Endometrial microvascular endothelial cells (primary cell): ENCODE measurements around the gene METTL17. TPM values are rescaled to one million over a fixed set of nuclear protein-coding genes. Genes with fewer than 3 reads are reported as not detected.

Experiments
- in situ Hi-C: cut with HindIII; loops from 2 replicates; pipeline ENCODE4 v1.10.0; 2017; ENCODE audit warnings: low sequenced_read_pairs, low pct_unique_long_range_greater_than_20kb; ENCODE audit errors: inconsistent ontology term
- total RNA-seq: library from RNA; depleted of rRNA; stranded (reverse); fragments of >200 nt; gene quantifications from one replicate; pipeline ENCODE4 v1.2.3, GENCODE V29; 2015; ENCODE audit errors: inconsistent ontology term

METTL17 gene
- total RNA-seq, 1 donor from 2014 or later, result 57.2 TPM

DNA sequence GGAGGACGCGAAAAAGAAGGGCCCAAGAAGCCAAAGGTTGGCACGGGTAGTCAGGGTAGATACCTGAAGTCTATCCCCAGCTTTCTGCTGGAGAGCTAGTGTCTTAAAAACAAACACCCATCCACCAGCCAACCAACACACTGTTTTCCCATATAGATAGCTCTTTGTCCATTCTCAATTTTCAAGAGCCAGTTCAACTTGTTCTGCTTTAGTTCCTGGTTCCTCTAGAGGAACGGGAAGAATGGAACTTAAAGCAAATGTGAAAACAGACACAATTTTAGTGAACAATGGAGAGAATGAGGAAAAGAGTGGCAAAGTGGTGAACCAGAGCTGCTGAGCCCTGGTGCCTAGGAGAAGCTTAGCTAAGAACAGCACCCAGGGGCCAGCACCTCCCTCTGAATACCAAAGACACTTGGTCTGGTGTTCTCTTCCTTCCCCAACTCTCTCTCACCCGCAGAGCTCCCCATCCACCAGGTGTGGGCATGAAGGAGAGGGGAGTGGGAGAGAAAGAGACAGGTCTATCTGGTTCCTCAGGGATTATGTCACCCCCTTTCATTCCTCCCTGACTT lies 31.3 kb downstream of the METTL17 start:
- in situ Hi-C loops, result no loop called here

- in situ Hi-C loops, result no loop called here
These were observed 32.9 kb downstream of the METTL17 start for GRCh38 chr14:21022686-21023085.

DNA sequence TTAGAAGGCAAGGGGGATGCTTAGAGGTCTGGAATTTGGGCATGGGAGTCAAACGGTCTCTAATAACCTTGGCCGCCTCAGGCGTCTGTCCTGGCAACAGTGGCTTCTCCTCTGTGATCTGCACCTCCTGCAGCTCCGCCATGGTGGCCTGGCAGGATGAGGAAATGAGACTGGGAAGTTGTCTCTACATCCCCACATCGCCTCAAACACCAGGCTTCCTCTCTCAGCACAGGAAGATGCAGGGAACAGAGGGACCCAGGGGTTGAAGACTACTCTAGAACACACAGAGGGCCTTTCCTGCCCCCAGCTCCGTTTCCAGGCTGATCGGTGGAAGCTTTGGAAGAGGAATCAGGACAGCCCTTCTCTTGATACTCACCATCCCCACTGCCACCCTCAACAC lies 33.4 kb downstream of the METTL17 start:
- in situ Hi-C loops, result no loop called here

DNA sequence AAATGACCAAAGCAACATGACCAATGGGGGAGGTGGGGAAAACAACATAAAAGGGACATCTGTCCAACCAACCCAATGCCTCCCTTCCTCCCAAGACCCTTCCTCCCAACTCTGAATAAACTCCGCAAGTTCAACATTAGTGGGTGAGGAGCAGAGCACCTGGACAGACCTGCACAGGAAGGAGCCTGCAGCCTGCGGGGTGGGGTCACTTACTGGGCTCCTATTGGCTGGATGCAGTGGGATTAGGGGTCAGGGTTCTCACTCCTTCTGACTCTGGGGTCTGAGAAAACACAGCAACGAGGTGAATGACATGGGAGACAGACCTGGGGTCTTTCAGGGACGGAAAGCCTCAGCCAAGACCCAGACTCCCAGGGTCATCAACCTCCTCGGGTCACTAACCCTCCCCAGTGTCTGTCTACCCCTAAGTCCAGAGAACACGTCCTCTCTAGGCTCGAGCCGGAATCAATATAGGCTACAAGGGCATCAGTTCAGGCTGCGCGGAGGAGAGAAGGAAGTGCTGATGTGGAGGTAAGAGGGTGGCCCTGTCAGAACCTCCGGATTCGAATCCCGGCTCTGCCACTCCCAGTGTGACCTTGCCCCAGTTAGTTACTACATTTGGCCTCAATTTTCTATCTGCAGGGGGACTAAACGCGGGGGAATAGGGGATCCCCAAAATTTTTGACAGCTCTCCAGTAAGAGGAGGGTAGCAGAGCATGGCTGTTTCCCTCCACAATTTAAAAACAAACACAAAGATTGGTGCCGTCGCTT lies 34.2 kb downstream of the METTL17 start:
- in situ Hi-C loops, result no loop called here

GRCh38 chr14:21024585-21025370 lies 35.0 kb downstream of the METTL17 start, which contains the start of gene NDRG2:
Gene NDRG2 (minus strand): TSS chr14:21025061. CDS start chr14:21023315, 1,746 bp downstream.
- in situ Hi-C loops, result no loop called here

GRCh38 chr14:21025371-21026273 lies 35.8 kb downstream of the METTL17 start:
- in situ Hi-C loops, result no loop called here

- in situ Hi-C loops, result no loop called here
These were observed 36.7 kb downstream of the METTL17 start for GRCh38 chr14:21026274-21026987.

DNA sequence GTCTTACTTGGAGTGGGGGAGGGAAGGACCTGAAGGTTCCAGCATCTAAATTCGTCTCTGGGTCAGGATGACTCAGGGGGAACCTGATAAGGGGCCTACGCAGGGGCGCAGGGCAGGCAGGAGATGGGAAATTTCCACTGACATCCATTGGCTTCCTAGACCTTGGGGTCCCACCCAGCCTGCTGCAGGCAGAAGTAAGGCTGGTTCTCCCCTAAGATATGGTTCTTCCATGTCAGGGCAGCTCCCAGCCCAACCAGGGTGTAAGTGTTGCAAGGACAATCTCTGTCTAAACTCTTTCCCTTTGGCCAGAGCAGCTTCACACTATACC lies 37.2 kb downstream of the METTL17 start:
- in situ Hi-C loops, result no loop called here

- in situ Hi-C loops, result no loop called here
These were observed 40.1 kb downstream of the METTL17 start, which contains the start of gene TPPP2 for GRCh38 chr14:21029917-21030316. Gene TPPP2 (plus strand): TSS chr14:21030217. CDS start chr14:21030582, 365 bp downstream.

GRCh38 chr14:21030531-21030930 lies 40.8 kb downstream of the METTL17 start:
- in situ Hi-C loops, result no loop called here

DNA sequence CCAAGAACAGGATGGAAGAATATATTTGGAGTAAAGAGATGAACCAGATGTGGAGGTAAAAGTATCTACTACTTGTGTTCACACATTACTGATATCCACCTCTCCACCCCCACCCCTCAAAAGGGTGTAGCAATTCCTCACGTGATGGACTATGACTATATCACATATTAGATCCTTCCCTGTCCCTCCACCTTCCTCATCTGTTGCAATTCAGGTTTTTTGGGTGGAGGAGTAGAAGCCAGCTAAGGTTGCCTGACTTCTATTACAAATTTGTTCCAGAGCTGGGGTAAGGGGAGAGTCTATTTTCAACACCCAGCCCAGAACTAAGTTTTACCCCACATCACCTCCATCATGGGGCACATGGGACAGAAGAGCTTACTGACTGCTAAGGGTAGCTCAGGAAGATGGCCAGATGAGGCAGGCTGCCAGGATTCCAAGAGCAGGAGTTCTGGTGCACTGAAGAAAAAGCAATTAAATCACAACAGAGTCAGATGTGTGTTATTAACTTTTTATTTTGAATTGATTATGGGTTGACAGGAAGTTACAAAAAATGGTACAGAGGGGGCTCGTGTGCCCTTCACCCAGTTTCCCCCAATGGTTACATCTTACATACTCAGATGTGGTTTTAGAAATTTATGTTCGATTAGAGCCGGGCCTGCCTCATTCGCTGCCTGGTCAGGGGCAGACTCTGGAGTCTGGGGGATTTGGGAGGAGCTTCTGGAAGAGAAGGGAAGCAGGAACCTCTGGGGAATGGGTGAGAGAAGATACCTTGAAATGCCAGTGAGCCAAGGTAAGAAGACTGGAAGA lies 42.7 kb downstream of the METTL17 start:
- in situ Hi-C loops, result no loop called here

DNA sequence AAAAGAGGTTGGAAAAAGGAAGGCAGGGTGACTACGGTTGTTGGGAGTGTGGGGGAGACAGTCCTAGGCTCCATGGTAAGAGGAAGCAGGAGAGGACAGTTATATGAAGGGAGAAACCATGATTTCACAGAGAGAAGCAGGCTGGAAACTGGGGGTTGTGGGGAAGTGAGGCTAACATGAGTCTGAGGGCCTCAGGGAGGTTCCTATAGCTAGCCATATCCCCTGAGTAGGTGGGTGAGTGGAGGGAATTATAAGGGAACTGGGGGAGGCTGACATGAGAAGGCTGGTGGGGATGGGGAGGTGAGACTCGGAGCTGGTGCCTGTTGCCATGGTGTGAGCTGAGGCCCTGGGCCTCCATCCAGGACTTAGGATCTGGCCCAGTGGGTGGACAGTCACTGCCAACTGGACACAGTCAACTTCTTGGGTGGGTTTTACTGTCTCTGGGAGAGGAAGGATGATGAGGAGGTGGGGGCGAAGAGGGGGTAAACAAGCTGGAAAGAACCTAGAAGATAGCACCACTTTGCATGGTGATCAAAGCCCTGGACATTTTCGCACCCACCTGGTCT lies 43.4 kb downstream of the METTL17 start:
- in situ Hi-C loops, result no loop called here

DNA sequence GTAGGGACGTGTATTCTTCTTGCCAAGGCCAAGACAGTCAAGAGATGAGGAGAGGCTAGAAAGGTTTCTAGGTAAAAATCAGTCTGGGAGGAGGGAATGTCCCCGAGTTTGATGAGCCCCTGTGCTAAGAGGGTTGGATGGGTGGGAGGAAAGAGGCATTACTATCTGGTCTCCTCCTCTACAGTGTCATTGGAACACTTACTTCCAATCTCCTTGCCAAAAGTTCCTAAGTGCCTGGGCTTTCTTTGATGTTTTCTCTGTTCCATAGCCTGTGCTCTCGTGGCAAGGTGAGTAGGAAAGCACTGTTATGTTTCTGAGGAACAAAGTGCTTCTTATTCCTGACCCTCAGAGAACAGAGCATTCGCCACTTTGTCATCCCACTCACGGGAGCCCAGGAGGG lies 44.9 kb downstream of the METTL17 start, which contains the start of gene RNASE13:
Gene RNASE13 (minus strand): TSS at position 101 of the 400 bp plus-strand sequence. CDS start 519 bp downstream, outside the sequence.
- in situ Hi-C loops, result no loop called here

- in situ Hi-C loops, result no loop called here
These were observed 47.0 kb downstream of the METTL17 start for GRCh38 chr14:21036751-21037150.

DNA sequence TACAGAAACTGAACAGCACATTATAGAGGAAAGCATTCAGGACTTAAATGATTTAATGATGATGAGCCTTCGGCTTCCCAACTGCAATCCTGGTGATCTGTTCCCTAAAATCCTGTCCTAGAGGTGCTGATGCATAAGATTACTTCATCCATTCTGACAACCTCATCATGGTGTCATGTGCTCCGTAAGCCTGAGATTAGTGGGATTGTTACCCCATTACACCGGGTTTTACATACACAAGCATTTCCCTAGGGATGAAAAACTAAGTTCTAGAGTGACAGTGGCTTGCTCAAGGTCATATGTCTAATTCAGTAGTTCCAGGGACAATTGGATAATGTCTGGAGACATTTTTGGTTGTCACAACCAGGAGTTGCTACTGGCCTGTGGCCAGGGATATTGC lies 47.4 kb downstream of the METTL17 start:
- in situ Hi-C loops, result no loop called here

- in situ Hi-C loops, result no loop called here
These were observed 49.0 kb downstream of the METTL17 start for GRCh38 chr14:21038441-21039422.
